HFFc6 (cell line): ENCODE results near the gene TLE4. TPM values are rescaled to one million over a fixed set of nuclear protein-coding genes. Genes with fewer than 3 reads are reported as not detected.
A peak's percentile ranks its signal among the peaks of the same experiment; 100 is the strongest.

Experiments
- DNase-seq: peaks from one replicate; pipeline ENCODE4 v3.0.0-alpha.2; 2018
- H3K27ac Mint-ChIP-seq: 2 replicates; pipeline ENCODE4 v1.8.0; 2020; ENCODE audit warnings: mild to moderate bottlenecking, mixed read lengths
- H3K27me3 Mint-ChIP-seq: 2 replicates; pipeline ENCODE4 v1.8.0; 2021; ENCODE audit warnings: mild to moderate bottlenecking, moderate library complexity, mixed read lengths; ENCODE audit not compliant: insufficient read depth
- H3K36me3 Mint-ChIP-seq: 2 replicates; pipeline ENCODE4 v1.8.0; 2021; ENCODE audit warnings: low read depth, mixed read lengths
- H3K4me1 Mint-ChIP-seq: 2 replicates; pipeline ENCODE4 v1.8.0; 2020; ENCODE audit warnings: low read depth, mixed read lengths
- H3K4me3 Mint-ChIP-seq: 2 replicates; pipeline ENCODE4 v1.8.0; 2020; ENCODE audit warnings: mild to moderate bottlenecking, moderate library complexity, mixed read lengths
- H3K9me3 Mint-ChIP-seq: 2 replicates; pipeline ENCODE4 v1.8.0; 2020; ENCODE audit warnings: mild to moderate bottlenecking, mixed read lengths
- total RNA-seq, 6 experiments: library from RNA; stranded (reverse); fragmentation: NEBNext Ultra II Directional; extraction: Animal tissue kit (Norgen Biotek cat#: 25700); gene quantifications; 2 replicates in 1 of 6; 3 replicates in 5 of 6; pipeline ENCODE4 v1.2.3, GENCODE V29; 2021
- TF ChIP-seq, protein P1 (sequence below): fragments of 200-600 bp; sonication (generic); IDR thresholded peaks from 2 replicates; pipeline ENCODE4 v1.5.0; 2021; ENCODE audit warnings: antibody characterized with exemption, mild to moderate bottlenecking

The TLE4 gene
- total RNA-seq, 6 experiments from 2014 or later, result 126 to 186 (median 139) TPM

GRCh38 chr9:79577969-79578723, 6.4 kb downstream of the TLE4 start:
- Mint-ChIP-seq H3K27ac (peak overlapping the region; percentile 75), H3K4me1 (peaks cover 78% of the 10 kb centered on the region), H3K4me3 (peak overlapping the region; percentile 91), H3K27me3 (no peaks in the 10 kb centered on the region; the same call in 1 of the 2 replicates), H3K36me3 (peaks cover 80% of the 10 kb centered on the region), H3K9me3 (no peaks in the 10 kb centered on the region)
- DNase-seq, result peak; percentile 36
- TF ChIP-seq, protein P1, sequence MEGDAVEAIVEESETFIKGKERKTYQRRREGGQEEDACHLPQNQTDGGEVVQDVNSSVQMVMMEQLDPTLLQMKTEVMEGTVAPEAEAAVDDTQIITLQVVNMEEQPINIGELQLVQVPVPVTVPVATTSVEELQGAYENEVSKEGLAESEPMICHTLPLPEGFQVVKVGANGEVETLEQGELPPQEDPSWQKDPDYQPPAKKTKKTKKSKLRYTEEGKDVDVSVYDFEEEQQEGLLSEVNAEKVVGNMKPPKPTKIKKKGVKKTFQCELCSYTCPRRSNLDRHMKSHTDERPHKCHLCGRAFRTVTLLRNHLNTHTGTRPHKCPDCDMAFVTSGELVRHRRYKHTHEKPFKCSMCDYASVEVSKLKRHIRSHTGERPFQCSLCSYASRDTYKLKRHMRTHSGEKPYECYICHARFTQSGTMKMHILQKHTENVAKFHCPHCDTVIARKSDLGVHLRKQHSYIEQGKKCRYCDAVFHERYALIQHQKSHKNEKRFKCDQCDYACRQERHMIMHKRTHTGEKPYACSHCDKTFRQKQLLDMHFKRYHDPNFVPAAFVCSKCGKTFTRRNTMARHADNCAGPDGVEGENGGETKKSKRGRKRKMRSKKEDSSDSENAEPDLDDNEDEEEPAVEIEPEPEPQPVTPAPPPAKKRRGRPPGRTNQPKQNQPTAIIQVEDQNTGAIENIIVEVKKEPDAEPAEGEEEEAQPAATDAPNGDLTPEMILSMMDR, result no peak

- DNase-seq, result peak; percentile 14
- Mint-ChIP-seq H3K27me3 (no peaks in the 10 kb centered on the region), H3K27ac (peak overlapping the region; percentile 75), H3K36me3 (peaks cover 77% of the 10 kb centered on the region), H3K4me3 (peak overlapping the region; percentile 91), H3K9me3 (no peaks in the 10 kb centered on the region), H3K4me1 (peaks cover 86% of the 10 kb centered on the region)
- TF ChIP-seq, protein P1, result no peak
Observed at GRCh38 chr9:79578891-79579290, 7.1 kb downstream of the TLE4 start.

DNA sequence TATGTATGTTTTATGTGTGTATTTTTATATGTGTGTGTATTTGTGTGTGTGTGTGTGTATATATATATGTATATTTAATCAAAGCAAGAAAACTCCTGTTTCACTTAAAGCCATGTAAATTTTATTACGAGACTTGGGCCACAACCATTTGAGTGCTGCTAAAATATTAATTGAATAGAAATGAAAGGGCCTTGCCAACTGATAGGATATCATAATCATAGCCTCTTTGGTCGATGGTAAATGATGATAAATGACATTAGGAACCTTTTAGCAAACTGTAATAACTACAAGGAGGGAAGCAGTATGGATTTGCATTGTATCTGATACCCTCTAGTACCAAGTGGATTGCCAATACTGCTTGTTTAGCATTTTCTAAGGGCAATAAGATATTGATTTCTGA, 7.9 kb downstream of the TLE4 start:
- Mint-ChIP-seq H3K9me3 (no peaks in the 10 kb centered on the region), H3K4me3 (peak overlapping the region; percentile 91), H3K27me3 (no peaks in the 10 kb centered on the region), H3K4me1 (peaks cover 93% of the 10 kb centered on the region), H3K27ac (peak overlapping the region; percentile 93; the same call in 1 of the 2 replicates), H3K36me3 (peaks cover 77% of the 10 kb centered on the region)
- DNase-seq, result no peak
- TF ChIP-seq, protein P1, result no peak

GRCh38 chr9:79580055-79580454, 8.3 kb downstream of the TLE4 start:
- no peaks in the 10 kb centered on the region for H3K27me3 Mint-ChIP-seq
- TF ChIP-seq, protein P1, result no peak
- no peaks in the 10 kb centered on the region for H3K9me3 Mint-ChIP-seq
- peaks cover 77% of the 10 kb centered on the region for H3K36me3 Mint-ChIP-seq
- no peak for DNase-seq
- H3K4me3 Mint-ChIP-seq, result peak overlapping the region; percentile 91
- H3K27ac Mint-ChIP-seq, result peak overlapping the region; percentile 93
- H3K4me1 Mint-ChIP-seq, result peaks cover 97% of the 10 kb centered on the region

DNA sequence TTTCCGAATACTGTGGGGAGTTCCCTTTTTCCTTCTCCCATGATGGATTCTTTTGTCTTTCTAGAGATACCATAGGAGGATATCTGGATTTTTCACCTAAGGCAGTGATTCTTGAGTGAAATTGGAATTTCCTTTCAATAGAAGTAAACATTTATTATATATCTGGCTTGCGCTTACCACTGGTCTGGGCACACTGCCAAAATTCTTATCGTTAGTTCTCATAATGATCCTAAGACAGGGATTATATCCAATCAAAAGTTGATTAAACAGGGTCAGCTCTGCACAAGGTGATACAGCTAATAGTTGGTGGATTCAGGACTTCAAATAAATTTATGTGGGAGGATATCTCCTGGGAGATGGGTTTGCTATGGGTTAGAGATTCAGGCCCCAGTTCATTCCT, 9.6 kb downstream of the TLE4 start:
- H3K27me3 Mint-ChIP-seq, result no peaks in the 10 kb centered on the region
- TF ChIP-seq, protein P1, result no peak
- peaks cover 95% of the 10 kb centered on the region for H3K4me1 Mint-ChIP-seq
- peak; percentile 34 for DNase-seq
- peaks cover 77% of the 10 kb centered on the region for H3K36me3 Mint-ChIP-seq
- H3K4me3 Mint-ChIP-seq, result peak overlapping the region; percentile 91
- H3K9me3 Mint-ChIP-seq, result no peaks in the 10 kb centered on the region
- H3K27ac Mint-ChIP-seq, result peak overlapping the region; percentile 93
